Testis (tissue), 3 donors: ENCODE measurements around the gene CCDC196. TPM values are rescaled to one million over a fixed set of nuclear protein-coding genes. Genes with fewer than 3 reads are reported as not detected.

Experiments
- DNase-seq: peaks from one replicate; pipeline ENCODE4 v3.0.0-alpha.2; 2019
- H3K27ac ChIP-seq, 2 donors: fragments of 200-600 bp; sonication (generic); one replicate each; pipeline ENCODE4 v1.5.1; 2019
- H3K27me3 ChIP-seq: fragments of 200-600 bp; sonication (generic); one replicate; pipeline ENCODE4 v1.5.1; 2019
- H3K36me3 ChIP-seq: fragments of 200-600 bp; sonication (generic); one replicate; pipeline ENCODE4 v1.5.1; 2017; ENCODE audit warnings: low read depth; ENCODE audit errors: missing control alignments
- H3K4me1 ChIP-seq: fragments of 200-600 bp; sonication (generic); one replicate; pipeline ENCODE4 v1.5.1; 2019
- H3K4me3 ChIP-seq, 2 donors: fragments of 200-600 bp; sonication (generic); one replicate each; pipeline ENCODE4 v1.5.1; 2017 to 2019
- H3K9me3 ChIP-seq: fragments of 200-600 bp; sonication (generic); one replicate; pipeline ENCODE4 v1.5.1; 2017
- POLR2A ChIP-seq: fragments of 450-650 bp; IDR thresholded peaks from one replicate; pipeline ENCODE4 v1.6.1; 2017; ENCODE audit warnings: antibody characterized with exemption, mild to moderate bottlenecking, moderate library complexity
- WGBS, 2 donors: methylation state at CpG; one replicate each; pipeline ENCODE4 v1.1.5; 2018; 5-methylcytosine and 5-hydroxymethylcytosine counted together
- intact Hi-C: fragments of 100-400 bp; cut with DNase I; formaldehyde crosslinking; loops from one replicate; pipeline ENCODE4 v1.15.1; 2023; ENCODE audit warnings: low total_unique reads
- polyA plus RNA-seq: library from polyadenylated mRNA; stranded (reverse); fragments of 350-450 nt; fragmentation: Illumina TruSeq; extraction: RNeasy Lipid Tissue Mini Kit (QIAGEN cat#74804); gene quantifications from one replicate; pipeline ENCODE4 v1.2.3, GENCODE V29; 2014; ENCODE audit warnings: low read depth, low replicate concordance; ENCODE audit not compliant: insufficient read depth
- total RNA-seq, 2 donors: library from RNA; depleted of rRNA; stranded (reverse); fragments of >200 nt; gene quantifications; one replicate each; pipeline ENCODE4 v1.2.3, GENCODE V29; 2016
- TF ChIP-seq, protein P1 (sequence below), 3 experiments: fragments of 450-650 bp in 2 of 3; fragments of 200-600 bp in 1 of 3; sonication (generic) in 1 of 3; IDR thresholded peaks; one replicate each; pipeline ENCODE4 v1.5.1; 2016 to 2019; ENCODE audit warnings: antibody characterized with exemption in 3 of 3, mild to moderate bottlenecking in 2 of 3, moderate library complexity in 1 of 3

CCDC196 gene
- total and polyA plus RNA-seq, 3 donors from 2014 or later = 15.7 to 70.8 (median 66.6) TPM

DNA sequence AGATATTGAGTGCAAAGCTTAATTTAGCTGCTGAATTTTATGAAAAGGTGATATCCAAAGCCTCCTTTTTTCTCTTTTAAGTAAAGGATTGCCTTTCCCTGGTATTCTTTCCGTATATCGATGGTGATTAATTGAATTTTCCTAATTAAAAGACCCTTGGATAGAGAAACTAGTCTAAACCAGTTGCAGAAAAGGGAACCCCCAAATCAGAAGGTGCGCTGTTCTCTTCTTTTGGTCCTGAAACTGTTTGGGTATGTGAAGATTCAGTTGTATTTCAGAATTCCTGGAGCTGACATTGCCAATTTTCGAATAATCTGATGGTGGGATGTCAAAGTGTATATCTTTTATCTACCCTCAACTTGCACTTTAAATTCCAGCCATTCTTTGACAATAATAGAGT is 23.7 kb downstream of the CCDC196 start:
- H3K27ac ChIP-seq = peak overlapping the region in 1 of 2 donors; percentile 95
- no peaks in the 10 kb centered on the region for H3K27me3 ChIP-seq
- DNase-seq = no peak
- H3K4me3 ChIP-seq = peak overlapping the region; percentile 86 to 88
- no peaks in the 10 kb centered on the region for H3K36me3 ChIP-seq
- no peak for TF ChIP-seq POLR2A
- TF ChIP-seq, protein P1, sequence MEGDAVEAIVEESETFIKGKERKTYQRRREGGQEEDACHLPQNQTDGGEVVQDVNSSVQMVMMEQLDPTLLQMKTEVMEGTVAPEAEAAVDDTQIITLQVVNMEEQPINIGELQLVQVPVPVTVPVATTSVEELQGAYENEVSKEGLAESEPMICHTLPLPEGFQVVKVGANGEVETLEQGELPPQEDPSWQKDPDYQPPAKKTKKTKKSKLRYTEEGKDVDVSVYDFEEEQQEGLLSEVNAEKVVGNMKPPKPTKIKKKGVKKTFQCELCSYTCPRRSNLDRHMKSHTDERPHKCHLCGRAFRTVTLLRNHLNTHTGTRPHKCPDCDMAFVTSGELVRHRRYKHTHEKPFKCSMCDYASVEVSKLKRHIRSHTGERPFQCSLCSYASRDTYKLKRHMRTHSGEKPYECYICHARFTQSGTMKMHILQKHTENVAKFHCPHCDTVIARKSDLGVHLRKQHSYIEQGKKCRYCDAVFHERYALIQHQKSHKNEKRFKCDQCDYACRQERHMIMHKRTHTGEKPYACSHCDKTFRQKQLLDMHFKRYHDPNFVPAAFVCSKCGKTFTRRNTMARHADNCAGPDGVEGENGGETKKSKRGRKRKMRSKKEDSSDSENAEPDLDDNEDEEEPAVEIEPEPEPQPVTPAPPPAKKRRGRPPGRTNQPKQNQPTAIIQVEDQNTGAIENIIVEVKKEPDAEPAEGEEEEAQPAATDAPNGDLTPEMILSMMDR (IDR thresholded peaks at IDR 0.05) = no peak
- 35 to 37% methylated on average over 4 of the region's 4 CpGs for WGBS, 2 donors
- no peaks in the 10 kb centered on the region for H3K9me3 ChIP-seq
- peaks cover 10% of the 10 kb centered on the region for H3K4me1 ChIP-seq
- intact Hi-C loops = no loop called here

DNA sequence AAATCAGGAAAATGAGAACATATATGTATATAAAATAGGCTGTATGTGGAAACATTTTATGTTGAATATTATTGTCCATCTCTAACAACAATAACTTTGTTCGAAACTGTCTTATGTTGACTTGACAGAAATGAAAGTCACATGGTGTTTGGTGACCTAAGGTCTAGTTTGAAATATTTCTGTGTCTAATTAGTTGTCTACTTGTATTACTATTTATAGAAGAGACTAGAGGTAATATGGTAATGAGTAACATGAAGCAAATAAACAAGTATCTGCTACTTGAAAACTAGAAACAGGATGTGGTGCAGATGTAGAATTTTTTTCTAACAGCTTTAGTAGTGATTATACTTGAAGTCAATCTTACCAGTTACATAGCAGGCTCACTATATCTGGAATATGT is 25.7 kb downstream of the CCDC196 start:
- TF ChIP-seq, protein P1 (IDR thresholded peaks at IDR 0.05) = no peak
- no peak for TF ChIP-seq POLR2A
- 88 to 94% methylated on average over 1 of the region's 1 CpG for WGBS, 2 donors
- H3K36me3 ChIP-seq = no peaks in the 10 kb centered on the region
- no peak overlapping the region for H3K4me3 ChIP-seq
- peaks cover 10% of the 10 kb centered on the region for H3K4me1 ChIP-seq
- no peaks in the 10 kb centered on the region for H3K9me3 ChIP-seq
- no peak for DNase-seq
- no peaks in the 10 kb centered on the region for H3K27me3 ChIP-seq
- intact Hi-C loops = no loop called here
- no peak overlapping the region for H3K27ac ChIP-seq

DNA sequence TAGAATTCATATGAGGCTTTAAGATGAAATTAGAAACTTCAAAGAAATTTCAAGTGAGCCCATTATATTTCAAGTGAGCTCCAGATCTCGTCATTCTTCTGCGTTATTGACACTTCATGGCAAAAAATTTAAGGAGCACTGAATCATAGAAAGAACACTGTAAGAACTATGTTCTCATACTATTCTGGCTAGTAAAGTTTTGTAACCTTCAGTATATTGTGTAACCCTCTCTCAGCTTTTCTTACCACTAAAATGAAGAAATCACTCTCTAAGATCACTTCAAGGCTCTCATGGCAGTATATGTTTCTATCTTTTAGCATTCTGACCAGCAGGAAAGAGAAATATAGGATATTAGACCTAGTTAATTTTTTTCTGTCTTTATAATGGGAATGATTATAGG is 28.0 kb downstream of the CCDC196 start:
- DNase-seq = no peak
- intact Hi-C loops = no loop called here
- Histone ChIP-seq H3K4me3 (no peak overlapping the region), H3K36me3 (no peaks in the 10 kb centered on the region), H3K4me1 (peaks cover 10% of the 10 kb centered on the region), H3K27ac (no peak overlapping the region), H3K27me3 (no peaks in the 10 kb centered on the region), H3K9me3 (no peaks in the 10 kb centered on the region)
- TF ChIP-seq, protein P1 (IDR thresholded peaks at IDR 0.05) = no peak
- no peak for TF ChIP-seq POLR2A
- WGBS, 2 donors = 86 to 91% methylated on average over 2 of the region's 2 CpGs

DNA sequence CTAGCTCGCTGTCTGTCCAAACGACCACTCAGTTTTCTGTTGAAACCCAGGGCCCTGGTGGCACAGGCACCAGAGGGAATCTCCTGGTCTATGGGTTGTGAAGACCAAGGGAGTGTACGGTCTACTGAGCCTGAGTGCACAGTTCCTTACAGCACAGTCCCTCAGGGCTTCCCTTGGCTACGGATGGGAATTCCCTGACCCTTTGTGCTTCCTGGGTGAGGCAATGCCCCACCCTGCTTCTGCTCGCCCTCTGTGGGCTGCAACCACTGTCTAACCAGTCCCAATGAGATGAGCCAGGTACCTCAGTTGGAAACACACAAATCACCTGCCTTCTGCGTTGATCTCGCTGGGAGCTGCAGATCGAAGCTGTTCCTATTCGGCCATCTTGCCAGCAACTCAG is 44.4 kb downstream of the CCDC196 start:
- Histone ChIP-seq H3K4me1 (no peaks in the 10 kb centered on the region), H3K9me3 (no peaks in the 10 kb centered on the region), H3K27ac (no peak overlapping the region), H3K36me3 (no peaks in the 10 kb centered on the region), H3K4me3 (no peak overlapping the region), H3K27me3 (no peaks in the 10 kb centered on the region)
- intact Hi-C loops = no loop called here
- no peak for TF ChIP-seq POLR2A
- 93 to 95% methylated on average over 9 of the region's 9 CpGs for WGBS, 2 donors
- no peak for DNase-seq

DNA sequence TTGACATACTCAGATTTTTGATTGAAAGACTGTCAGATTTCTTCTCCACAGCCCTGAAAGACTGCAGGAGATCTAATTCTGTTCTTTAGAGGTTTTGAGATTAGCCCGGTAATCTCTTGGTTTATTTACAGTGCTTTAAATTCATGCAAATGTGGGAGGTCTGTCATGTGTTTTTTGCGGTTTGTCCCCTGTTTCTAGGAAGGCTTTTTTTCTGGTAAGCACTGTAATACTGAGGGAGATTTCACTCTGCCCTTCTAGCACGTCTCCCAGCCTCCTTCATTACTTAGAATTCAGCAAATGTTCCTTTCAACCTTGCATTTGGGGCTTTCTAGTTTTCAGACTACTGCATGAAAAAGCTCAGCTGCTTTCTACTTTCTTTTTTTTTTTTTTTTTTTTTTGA is 52.9 kb downstream of the CCDC196 start:
- 77 to 78% methylated on average over 3 of the region's 3 CpGs for WGBS, 2 donors
- TF ChIP-seq POLR2A = no peak
- TF ChIP-seq, protein P1 (IDR thresholded peaks at IDR 0.05) = no peak
- H3K4me1 ChIP-seq = no peaks in the 10 kb centered on the region
- no peaks in the 10 kb centered on the region for H3K9me3 ChIP-seq
- no peaks in the 10 kb centered on the region for H3K36me3 ChIP-seq
- H3K27me3 ChIP-seq = no peaks in the 10 kb centered on the region
- DNase-seq = no peak
- H3K27ac ChIP-seq = no peak overlapping the region
- H3K4me3 ChIP-seq = no peak overlapping the region
- intact Hi-C loops = no loop called here
